HG03457 (cell line): ENCODE measurements around the gene TRABD2A.
"Not testable (repeated sequence)": the region's sequence is repeated elsewhere in the genome, so short reads cannot be mapped to it uniquely, and the experiment has no call there.

Experiments used
- ATAC-seq: cut with Tn5 transposase; IDR thresholded peaks from one replicate; pipeline ENCODE4 v1.9.1; 2021; ENCODE audit warnings: moderate number of reproducible peaks; ENCODE audit not compliant: unreplicated experiment

The TRABD2A gene, protein sequence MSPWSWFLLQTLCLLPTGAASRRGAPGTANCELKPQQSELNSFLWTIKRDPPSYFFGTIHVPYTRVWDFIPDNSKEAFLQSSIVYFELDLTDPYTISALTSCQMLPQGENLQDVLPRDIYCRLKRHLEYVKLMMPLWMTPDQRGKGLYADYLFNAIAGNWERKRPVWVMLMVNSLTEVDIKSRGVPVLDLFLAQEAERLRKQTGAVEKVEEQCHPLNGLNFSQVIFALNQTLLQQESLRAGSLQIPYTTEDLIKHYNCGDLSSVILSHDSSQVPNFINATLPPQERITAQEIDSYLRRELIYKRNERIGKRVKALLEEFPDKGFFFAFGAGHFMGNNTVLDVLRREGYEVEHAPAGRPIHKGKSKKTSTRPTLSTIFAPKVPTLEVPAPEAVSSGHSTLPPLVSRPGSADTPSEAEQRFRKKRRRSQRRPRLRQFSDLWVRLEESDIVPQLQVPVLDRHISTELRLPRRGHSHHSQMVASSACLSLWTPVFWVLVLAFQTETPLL

DNA sequence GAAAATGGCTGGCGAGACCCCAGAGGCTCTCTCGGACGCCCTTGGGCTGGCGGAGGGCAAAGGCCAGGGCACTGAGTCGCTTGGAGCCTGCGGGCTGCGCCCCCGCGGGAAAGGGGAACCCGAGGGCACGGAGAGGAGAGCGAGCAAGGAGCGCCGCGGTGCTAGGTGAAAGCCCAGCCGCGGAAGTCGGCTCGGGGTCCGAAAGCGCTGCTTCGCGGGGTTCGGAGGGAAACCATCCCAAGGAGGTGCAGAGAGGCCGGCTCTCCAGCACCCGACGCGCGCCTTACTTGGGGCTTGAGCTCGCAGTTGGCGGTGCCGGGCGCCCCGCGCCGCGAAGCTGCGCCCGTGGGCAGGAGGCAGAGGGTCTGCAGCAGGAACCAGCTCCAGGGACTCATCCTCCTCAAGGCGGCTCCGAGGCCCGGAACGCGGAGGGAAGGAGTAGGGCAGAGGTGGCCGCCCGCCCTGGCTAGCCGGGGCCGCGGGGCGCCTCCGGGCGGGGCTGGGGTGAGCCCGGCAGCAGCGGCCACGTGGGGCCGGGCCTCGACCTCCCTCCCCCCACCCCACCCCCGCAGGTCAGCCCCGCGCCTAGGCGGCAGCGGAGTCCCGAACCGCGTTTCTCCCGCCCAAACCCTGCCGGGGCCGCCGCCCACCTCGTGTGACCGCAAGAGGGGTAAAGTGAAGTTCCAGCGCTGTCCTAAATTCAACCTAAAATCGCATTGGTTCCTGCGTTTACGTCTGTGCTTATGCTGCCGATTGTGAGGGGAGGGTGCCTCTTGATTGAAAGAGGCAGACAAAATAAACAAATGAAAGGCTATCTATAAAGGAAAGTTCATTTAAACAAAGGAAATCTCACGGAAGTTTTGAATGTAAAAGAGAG is at the start of gene TRABD2A:
Gene TRABD2A (minus strand): TSS at position 440 of the 877 bp plus-strand sequence. CDS start 45 bp downstream, at position 395.
- ATAC-seq = no peak

DNA sequence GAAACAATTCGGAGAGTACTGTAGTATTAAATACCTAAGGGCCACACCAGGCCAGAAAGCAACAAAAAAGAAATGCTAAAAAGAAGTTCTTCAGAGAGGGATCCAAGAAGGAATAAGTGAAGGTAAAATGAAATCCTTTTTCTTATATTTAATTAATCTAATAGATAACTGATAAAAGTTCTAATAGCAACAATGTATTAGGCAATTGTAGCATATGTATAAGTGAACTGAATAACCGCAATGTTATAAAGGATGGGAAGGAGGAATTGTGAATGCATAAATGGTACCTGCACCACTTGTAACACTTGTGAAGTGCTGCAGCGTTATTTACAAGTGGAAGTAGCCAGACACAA is 46.4 kb upstream of the TRABD2A start:
- ATAC-seq = no peak

DNA sequence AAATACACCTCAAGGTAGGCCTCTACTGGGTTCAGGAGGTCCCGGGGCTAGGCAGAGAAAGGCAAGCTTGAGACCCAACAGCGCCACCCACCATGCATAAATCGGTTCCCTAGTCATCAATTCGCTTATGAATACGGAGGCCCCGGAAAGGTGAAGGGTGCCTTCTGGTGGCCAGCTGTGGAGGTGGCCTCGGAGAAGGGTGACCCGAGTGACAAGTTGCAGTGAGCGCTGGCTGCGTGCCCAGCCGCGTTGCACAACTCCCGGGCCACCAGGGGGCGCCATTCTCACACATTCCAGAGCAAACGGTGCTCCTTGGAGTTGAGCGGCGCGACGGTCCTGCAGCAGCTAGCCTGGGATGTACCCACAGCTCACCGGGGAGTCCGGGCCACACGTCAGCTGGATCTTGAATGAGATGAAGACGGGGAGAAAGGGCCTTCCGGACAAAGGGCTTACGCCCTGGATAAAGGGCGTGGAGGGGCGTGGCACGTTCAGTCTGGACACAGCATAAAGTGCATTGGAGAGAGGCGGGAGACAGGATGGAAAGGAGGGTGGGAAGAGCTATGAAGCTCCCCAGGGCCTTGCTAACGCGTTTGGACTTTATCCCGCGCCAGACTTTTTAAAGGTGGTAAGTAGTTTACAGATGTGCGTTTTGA is 45.0 kb upstream of the TRABD2A start:
- peak; percentile 56 for ATAC-seq

DNA sequence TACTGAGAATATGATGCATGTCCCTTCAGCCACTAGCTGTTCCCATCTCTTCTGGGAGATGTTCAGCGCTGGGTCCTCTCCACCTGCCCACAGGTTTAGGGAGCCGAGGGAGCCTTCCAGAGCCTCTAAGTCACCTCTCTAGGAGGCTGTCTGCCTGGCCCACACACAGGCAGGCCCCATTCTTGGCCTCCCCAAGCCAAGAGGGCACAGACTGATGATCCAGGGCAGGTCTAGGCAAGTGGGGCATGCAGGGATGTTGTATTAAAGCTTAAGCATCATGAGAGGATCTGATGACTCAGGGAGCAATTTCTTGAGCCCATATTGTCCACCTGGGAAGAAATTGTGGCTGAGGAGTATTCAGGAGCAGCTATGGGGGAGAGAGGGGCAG is 44.4 kb upstream of the TRABD2A start:
- ATAC-seq = no peak

DNA sequence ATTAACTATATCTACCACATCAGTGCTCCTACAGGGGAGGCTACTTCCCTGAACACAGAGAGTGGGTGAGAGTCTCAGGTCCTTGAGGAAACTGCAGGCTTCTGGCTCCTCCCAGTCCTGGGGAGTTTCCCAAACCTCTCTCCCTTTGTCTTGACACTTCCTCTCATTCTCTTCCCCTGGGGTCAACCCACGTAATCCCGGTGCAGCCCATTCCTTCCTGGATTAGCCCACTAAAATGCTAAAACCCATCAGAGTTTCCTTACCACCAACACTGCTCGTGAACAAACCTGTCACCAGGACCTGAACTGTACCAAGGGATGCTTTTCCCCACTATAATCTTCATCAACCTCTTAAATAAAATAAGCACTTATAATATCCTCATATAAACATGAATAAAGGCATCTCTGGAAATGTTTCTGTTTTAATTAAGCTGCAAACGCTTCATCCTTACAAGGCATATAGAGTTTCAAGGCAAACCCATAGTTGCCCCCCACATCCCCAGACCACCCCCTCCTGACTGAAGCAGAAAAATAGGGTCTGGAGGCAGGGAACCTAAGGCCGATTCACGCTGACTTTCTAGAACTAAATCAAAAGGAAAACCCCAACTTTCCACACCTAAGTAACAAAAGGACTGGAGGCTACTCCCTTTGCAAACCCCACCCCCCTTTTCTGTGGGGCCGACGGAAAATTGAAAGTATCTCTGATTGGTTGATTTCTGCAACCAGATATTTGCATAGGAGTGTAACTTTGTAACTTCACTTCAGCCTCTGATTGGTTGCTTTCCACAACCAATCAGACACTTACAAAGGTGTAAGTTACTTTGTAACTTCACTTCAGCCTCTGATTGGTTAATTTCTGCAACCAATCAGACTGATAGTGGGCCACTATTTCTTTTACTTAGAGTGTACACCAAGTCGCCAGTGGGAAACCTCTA is 43.6 kb upstream of the TRABD2A start:
- ATAC-seq = peak; percentile 24

DNA sequence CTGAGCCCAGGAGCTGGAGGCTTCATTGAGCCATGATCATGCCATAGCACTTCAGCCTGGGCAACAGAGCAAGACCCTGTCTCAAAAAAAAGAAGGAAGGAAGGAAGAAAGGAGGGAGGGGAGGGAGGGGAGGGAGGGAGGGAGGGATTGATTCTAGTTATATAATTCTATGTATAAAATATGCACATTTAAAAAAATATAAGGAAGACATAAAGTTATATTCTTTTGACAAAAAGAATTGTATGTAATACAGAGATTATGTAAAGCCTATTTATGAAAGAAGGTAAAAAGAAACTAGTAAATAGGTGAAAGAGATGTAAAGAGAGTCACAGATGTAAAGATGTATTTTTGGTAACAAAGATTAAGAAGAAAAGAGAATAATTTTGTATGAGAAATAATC is 42.1 kb upstream of the TRABD2A start:
- no peak for ATAC-seq

DNA sequence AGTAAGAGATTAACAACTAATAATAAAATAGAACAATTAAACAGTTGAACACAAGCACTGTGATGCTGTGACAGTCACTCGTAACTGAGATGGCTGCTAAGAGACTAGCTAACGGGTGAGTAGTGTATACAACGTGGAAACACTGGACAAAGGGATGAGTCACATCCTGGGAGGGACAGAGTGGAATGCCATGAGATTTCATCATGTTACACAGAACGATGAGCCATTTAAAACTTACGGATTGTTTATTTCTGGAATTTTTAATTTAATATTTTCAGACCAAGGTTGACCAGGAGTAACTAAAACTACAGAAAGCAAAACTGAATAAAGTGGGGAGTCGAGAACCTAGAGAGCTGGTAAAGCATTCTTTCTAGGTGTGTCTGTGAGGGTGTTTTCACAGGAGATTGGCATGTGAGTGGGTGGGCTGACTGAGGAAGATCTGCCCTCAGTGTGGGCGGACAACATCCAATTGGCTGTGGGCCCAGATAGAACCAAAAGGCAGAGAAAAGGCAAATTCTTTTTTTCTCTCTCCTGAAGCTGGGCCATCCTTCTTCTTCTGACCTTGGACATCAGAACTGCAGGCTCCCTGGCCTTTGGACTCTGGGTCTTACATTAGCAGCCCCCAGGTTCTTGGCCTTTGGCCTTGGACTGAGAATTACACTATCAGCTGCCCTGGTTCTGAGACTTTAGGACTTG is 39.1 kb upstream of the TRABD2A start:
- ATAC-seq = peak; percentile 33

DNA sequence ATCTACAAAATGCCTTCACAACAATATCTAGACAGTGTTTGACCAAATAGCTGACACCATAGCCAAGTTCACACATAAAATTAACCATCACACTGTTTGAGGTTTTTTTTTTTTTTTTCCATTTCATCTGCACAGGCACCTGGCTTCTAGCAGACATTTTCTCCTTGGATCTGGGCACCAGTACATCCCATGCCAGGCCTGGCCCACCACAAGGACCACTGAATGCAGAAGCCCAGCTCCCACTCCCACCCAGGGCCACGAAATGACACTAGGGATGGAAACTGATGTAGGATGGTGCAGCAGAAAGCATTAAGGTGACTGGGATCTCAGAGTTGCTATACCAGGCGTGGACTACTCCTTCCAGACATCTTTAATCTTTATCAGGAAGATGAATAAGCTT is 37.5 kb upstream of the TRABD2A start:
- no peak for ATAC-seq

DNA sequence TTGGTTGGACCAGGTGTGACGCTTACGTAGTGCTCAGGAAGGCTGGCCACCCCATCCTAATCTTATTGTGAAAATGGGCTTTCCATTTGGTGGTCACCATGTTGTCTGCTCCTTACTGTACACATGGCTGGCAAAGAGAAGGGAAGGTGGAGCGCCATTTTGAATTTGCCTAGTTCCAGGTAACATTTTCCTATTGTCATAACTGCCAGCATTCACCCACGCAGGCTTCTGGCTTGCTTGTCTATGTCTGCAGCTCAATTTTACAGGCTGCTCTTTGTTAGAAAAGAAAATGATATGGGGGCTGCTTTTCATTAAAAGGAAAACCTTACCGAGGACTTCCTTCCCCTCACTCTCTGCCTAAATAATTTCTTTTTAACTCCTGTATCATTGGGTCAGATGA is 36.9 kb upstream of the TRABD2A start:
- ATAC-seq = not testable (repeated sequence)

DNA sequence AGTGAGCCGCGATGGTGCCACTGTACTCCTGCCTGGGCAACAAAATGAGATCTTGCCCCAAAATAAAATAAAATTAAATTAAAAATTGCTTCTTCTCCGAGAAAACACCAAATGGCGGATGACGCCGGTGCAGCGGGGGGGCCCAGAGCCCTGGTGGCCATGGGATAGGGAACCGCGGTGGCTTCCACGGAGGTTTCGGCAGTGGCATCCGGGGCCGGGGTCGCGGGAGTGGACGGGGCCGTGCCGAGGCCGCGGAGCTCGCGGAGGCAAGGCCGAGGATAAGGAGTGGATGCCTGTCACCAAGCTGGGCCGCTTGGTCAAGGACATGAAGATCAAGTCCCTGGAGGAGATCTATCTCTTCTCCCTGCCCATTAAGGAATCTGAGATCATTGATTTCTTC is 34.8 kb upstream of the TRABD2A start:
- ATAC-seq = not testable (repeated sequence)

DNA sequence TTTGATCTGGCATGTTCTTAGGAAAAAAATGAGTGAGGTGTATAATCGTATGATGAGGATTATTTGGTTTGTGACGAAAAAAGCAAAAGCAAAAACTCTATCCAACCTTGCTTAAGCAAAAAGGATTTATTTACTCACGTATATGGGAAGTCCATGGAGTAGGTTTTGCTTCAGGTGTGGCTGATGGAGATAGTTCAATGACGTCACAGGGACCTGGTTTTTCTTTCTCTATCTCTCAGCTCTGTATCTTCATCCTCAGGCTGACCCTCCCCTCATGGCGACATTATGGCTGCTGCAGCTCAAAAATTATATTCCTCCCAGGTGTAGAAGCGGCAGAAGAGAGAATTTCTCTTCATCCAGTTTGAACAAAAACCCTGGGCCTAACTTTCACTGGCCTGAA is 33.5 kb upstream of the TRABD2A start:
- ATAC-seq = no peak

DNA sequence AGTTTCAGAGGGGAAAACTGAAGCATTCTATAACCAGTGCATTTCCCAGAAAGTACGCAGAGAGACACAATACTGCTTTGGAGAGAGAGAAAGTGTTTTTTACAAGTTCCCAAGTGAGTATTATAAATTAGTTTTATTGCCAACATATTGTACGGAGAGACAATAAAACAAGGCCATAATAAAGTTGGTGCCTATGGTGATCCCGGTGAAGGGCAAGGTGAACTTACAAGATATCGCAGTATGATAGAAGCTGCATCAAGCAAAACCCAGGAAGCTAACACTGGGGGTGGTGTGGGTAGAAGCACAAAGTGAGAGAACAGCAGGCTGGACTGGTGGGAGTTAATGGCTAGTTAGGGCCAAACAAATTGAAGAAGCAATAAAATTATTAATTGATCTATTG is 32.1 kb upstream of the TRABD2A start:
- no peak for ATAC-seq

DNA sequence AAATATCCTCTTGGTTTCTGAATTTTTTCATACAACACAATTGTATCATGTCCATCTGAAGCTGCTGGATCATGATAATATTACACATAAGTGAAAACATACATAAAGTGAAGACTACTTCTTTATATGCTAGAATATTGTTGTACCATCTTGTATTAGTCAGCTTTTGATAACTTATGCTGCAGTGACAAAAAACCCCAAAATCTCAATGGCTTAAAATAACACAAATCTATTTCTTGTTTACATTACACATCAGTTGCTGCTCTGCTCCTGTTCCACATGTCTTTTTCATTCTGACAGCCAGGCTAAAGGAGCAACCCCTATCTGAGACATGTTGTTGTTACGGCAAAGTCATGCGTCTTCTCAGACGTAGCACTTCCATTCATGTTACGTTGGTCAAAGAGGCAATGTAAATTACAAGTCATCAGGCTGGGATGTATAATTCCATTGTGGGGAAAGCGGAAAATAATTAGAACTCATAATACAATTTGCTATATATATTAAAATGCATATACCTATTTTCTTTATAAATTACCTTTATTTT is 30.3 kb upstream of the TRABD2A start:
- ATAC-seq = no peak

DNA sequence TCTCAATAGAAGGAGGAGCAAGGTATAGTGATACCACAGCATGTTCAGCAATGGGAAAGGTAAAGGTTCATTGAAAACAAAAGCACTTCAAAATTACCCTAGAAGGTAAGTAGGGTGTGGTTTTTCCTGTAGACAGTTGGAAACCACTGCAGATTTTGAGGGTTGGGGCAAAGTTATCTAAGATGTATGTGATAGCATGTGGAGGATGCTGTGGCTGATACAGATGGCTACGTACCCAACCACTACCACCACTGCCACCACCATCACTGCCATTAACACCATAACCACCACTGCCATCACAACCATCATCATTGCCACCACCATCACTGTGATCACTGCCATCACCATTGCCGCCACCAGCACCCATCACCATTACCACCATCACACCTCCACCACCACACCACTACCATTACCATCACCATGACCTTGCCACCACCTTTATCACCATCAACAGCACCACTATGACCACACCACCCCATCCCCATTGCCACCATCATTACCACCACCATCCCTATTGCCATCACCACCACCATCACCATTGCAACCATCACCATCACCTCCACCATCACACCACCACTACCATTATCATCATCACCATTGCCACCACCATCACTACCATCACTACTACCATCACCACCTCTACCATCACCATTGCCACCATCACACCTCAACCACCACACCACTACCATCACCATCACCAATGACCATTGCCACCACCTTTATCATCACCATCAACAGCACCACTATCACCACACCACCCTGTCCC is 28.2 kb upstream of the TRABD2A start:
- no peak for ATAC-seq

DNA sequence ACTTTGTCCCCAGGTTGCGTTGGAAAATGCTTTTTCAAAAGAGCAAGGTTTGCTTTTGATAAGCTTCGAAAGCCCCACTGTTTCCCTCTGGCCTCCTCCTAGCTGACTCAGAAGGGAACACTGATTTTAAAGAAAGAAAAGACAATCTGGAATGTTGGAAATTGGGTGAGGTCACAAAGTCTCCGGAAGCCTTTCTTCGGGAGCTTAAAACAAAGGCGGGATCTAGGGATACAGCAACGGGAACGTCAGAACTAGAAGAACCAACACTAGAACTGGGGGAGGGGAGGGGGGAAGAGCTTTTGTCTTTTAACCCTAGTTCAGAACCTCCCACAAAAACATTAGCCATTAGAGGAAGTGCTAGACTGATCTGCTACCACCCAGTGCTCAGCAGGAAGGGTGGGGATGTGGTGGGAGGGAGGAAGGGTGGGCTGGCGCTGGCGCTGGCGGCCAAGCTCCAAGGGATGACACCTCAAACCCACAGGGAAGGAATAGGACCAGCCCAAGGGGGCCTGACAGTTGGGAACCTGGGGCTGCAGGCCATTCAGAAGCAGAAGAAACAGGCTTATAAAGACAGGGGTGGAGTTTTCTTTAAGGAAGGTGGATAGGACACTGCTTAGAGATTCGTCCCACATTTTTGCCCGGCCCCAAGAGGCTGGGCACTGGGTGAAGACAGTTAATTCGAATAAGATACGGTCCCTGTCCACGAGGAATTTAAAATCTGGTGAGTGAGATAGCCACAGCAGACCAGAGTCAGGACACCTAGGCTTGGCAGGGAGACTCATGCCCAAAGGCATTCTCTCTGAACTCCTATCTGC is 26.2 kb upstream of the TRABD2A start:
- peak; percentile 32 for ATAC-seq

DNA sequence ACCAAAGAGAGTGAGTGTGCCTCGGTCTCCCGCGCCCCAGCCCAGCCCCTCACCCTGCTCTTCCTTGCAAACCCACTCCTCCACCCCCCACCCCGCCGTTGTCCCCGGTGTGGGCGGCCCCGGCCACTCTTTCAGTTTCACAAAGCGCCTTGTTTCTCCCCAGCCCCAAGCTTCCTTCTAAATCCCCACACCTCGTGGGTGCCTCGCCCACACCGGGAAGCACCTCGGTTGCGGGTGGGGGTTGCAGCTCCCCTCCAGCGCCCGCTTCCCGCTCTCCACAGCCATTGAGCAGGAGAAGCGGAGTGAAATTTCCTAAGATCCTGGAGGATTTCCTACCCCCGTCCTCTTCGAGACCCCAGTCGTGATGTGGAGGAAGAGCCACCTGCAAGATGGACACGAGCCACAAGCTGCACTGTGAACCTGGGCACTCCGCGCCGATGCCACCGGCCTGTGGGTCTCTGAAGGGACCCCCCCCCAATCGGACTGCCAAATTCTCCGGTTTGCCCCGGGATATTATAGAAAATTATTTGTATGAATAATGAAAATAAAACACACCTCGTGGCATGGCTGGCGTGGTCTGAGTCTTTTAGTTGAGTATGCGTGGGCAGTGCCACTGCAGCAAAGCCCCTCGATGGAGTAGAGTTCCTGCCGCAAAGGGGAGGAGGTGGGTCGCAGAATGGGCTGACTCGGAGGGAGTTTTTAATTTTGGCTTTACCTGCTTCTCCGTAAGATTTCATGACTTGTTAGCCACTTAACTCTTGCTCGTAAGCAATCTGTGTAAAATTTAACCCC is 25.4 kb upstream of the TRABD2A start:
- peak; percentile 25 for ATAC-seq
